ENCODE data around the gene SLC16A4. TPM values are rescaled to one million over a fixed set of nuclear protein-coding genes. Genes with fewer than 3 reads are reported as not detected.

The SLC16A4 gene
- total and polyA plus RNA-seq, 2 experiments from 2014 or later = 10.7 to 16.2 TPM

DNA sequence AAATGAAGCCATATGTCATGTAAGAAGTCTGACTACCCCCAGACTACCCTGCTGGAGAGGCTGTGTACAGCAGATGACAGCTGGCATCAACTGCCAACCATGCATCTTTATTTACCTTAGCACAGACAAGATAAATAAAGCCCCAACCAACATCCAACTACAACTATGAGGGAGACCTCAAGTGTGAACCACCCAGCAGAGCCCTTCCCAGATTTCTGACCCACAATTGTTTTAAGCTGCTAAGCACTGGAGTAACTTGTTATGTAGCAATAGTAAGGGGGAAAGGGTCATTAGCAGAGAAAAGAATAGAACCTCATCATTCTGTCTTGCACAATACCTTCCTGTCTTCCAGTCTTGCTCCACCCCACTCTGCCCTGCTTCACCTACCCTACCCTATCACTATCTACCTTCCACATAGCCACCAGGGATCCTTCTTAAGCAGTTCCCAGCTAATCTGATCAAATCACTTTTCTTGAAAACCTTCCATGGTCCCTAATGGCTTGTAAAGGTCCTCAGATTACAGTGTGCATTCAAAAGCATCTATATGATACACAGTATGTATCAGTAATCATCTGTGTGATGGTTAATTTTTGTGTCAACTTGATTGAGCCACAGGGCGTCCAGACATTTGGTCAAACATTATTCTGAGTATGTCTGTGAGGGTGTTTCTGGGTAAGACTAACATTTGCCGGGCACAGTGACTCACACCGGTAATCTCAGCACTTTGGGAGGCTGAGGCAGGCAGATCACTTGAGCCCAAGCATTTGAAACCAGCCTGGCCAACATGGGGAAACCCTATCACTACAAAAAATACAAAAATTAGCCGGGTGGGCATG, 71.3 kb downstream of the SLC16A4 start:
- 75% methylated on average over 4 of the region's 4 CpGs for WGBS (ENCODE audit: low lambda C conversion rate, missing lambda C conversion rate)
- no peak for DNase-seq (ENCODE audit: low spot score)
- Histone ChIP-seq H3K27ac (peak overlapping the region; percentile 47), H3K4me2 (no peak overlapping the region), H4K20me1 (ENCODE audit: insufficient read depth, poor library complexity, severe bottlenecking) (no peaks in the 10 kb centered on the region), H3K4me1 (ENCODE audit: insufficient read depth) (peaks cover 2% of the 10 kb centered on the region), H2AFZ (no peak overlapping the region), H3K4me3 (no peak overlapping the region), H3K9me2 (replicated peaks; ENCODE audit: insufficient read depth) (no peaks in the 10 kb centered on the region), H3K36me3 (replicated peaks; ENCODE audit: insufficient read depth, low read depth) (no peaks in the 10 kb centered on the region), H3K79me2 (no peaks in the 10 kb centered on the region), H3K27me3 (no peaks in the 10 kb centered on the region), H3K9me3 (ENCODE audit: low read depth) (no peaks in the 10 kb centered on the region)
- no peak for TF ChIP-seq EZH2 (IDR thresholded peaks at IDR 0.05; ENCODE audit: borderline replicate concordance)
- no peak for TF ChIP-seq EZH2phosphoT487 (IDR thresholded peaks at IDR 0.05; ENCODE audit: low read depth, severe bottlenecking, unreplicated experiment)
- TF ChIP-seq, protein P1, sequence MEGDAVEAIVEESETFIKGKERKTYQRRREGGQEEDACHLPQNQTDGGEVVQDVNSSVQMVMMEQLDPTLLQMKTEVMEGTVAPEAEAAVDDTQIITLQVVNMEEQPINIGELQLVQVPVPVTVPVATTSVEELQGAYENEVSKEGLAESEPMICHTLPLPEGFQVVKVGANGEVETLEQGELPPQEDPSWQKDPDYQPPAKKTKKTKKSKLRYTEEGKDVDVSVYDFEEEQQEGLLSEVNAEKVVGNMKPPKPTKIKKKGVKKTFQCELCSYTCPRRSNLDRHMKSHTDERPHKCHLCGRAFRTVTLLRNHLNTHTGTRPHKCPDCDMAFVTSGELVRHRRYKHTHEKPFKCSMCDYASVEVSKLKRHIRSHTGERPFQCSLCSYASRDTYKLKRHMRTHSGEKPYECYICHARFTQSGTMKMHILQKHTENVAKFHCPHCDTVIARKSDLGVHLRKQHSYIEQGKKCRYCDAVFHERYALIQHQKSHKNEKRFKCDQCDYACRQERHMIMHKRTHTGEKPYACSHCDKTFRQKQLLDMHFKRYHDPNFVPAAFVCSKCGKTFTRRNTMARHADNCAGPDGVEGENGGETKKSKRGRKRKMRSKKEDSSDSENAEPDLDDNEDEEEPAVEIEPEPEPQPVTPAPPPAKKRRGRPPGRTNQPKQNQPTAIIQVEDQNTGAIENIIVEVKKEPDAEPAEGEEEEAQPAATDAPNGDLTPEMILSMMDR (IDR thresholded peaks at IDR 0.05; ENCODE audit: poor library complexity) = no peak

DNA sequence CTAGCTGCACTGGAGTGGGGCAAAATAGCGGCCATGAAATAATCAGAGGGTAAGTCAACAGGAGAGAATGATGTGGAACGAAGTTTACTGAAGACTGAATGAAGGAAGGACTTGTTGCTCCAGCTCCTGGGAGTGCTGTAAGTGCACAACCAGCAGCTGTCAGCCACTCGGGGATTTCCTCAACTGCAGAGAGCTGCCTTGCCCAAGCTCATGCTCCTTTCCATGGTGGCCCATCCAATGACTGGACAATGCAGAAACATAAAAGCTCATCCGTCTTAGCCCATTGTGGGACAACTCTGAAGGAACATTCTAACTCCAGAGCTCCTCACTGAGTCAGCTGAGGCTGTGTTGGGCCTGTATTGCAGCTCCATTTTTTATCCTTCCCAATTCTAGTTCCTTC, 72.8 kb downstream of the SLC16A4 start:
- no peak for TF ChIP-seq EZH2 (IDR thresholded peaks at IDR 0.05; ENCODE audit: borderline replicate concordance)
- no peak for TF ChIP-seq EZH2phosphoT487 (IDR thresholded peaks at IDR 0.05; ENCODE audit: low read depth, severe bottlenecking, unreplicated experiment)
- TF ChIP-seq, protein P1 (IDR thresholded peaks at IDR 0.05; ENCODE audit: poor library complexity) = no peak
- Histone ChIP-seq H3K27ac (no peak overlapping the region), H3K4me2 (no peak overlapping the region)

DNA sequence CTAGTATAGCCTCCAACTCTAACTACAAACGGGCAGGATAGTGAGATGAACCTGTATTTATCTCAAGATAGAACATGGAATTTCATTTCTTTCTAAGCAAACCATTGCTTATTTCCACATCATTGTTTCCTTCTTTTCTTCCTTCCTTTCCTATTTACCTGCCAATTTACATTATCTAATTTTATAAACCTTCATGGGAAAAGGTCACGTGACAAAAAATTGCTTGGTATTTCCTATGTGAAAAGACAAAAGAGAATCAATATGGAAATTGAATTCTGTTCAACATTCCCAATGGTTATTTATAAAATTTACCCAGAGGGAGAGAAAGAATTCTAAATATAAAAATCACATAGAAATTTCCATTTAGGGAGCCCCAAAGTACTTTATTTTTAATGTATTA, 74.1 kb downstream of the SLC16A4 start:
- Histone ChIP-seq H3K36me3 (replicated peaks; ENCODE audit: insufficient read depth, low read depth) (no peaks in the 10 kb centered on the region), H3K4me3 (no peak overlapping the region), H4K20me1 (ENCODE audit: insufficient read depth, poor library complexity, severe bottlenecking) (no peaks in the 10 kb centered on the region), H3K4me1 (ENCODE audit: insufficient read depth) (no peaks in the 10 kb centered on the region), H3K27me3 (no peaks in the 10 kb centered on the region), H3K9me3 (ENCODE audit: low read depth) (no peaks in the 10 kb centered on the region), H3K79me2 (no peaks in the 10 kb centered on the region), H3K4me2 (no peak overlapping the region), H3K27ac (no peak overlapping the region), H2AFZ (no peak overlapping the region), H3K9me2 (replicated peaks; ENCODE audit: insufficient read depth) (no peaks in the 10 kb centered on the region)
- DNase-seq (ENCODE audit: low spot score) = no peak
- 92% methylated on average over 2 of the region's 2 CpGs for WGBS (ENCODE audit: low lambda C conversion rate, missing lambda C conversion rate)
- TF ChIP-seq, protein P1 (IDR thresholded peaks at IDR 0.05; ENCODE audit: poor library complexity) = no peak
- TF ChIP-seq EZH2 (IDR thresholded peaks at IDR 0.05; ENCODE audit: borderline replicate concordance) = no peak

More for the DNA sequence above, 72.8 kb downstream of the SLC16A4 start:
- Histone ChIP-seq H3K36me3 (replicated peaks; ENCODE audit: insufficient read depth, low read depth) (no peaks in the 10 kb centered on the region), H3K9me3 (ENCODE audit: low read depth) (no peaks in the 10 kb centered on the region), H3K4me1 (ENCODE audit: insufficient read depth) (no peaks in the 10 kb centered on the region), H4K20me1 (ENCODE audit: insufficient read depth, poor library complexity, severe bottlenecking) (no peaks in the 10 kb centered on the region), H2AFZ (no peak overlapping the region), H3K4me3 (no peak overlapping the region), H3K27me3 (no peaks in the 10 kb centered on the region), H3K9me2 (replicated peaks; ENCODE audit: insufficient read depth) (no peaks in the 10 kb centered on the region), H3K79me2 (no peaks in the 10 kb centered on the region)
- WGBS (ENCODE audit: low lambda C conversion rate, missing lambda C conversion rate) = 86% methylated on average over 4 of the region's 4 CpGs
- DNase-seq (ENCODE audit: low spot score) = no peak

Other genes with a start within 250 kb of the SLC16A4 start
- gene SLC6A17, start 240.5 kb downstream of the SLC16A4 start, total RNA-seq = 0.04 and 0.63 TPM in 2 replicates
- gene SLC6A17, start 240.5 kb downstream of the SLC16A4 start, polyA plus RNA-seq = 0.17 and 0.36 TPM in 2 replicates
- 1.3 and 2.1 TPM in 2 replicates for gene KCNC4, start 180.7 kb downstream of the SLC16A4 start, total RNA-seq
- 4.6 and 4.8 TPM in 2 replicates for gene KCNC4, start 180.7 kb downstream of the SLC16A4 start, polyA plus RNA-seq
- 31.3 and 36.8 TPM in 2 replicates for gene RBM15, start 51.6 kb downstream of the SLC16A4 start, total RNA-seq
- 7.0 and 7.9 TPM in 2 replicates for gene RBM15, start 51.6 kb downstream of the SLC16A4 start, polyA plus RNA-seq
- 45.4 and 57.9 TPM in 2 replicates for gene LAMTOR5, start 16.7 kb upstream of the SLC16A4 start, total RNA-seq
- 157 and 168 TPM in 2 replicates for gene LAMTOR5, start 16.7 kb upstream of the SLC16A4 start, polyA plus RNA-seq
- 8.8 and 9.6 TPM in 2 replicates for gene PROK1, start 60.1 kb upstream of the SLC16A4 start, total RNA-seq
- 9.4 and 11.1 TPM in 2 replicates for gene PROK1, start 60.1 kb upstream of the SLC16A4 start, polyA plus RNA-seq
- gene KCNA10, start 128.1 kb upstream of the SLC16A4 start, total RNA-seq = not detected in 2 replicates
- gene KCNA10, start 128.1 kb upstream of the SLC16A4 start, polyA plus RNA-seq = not detected in 2 replicates
- gene KCNA2, start 215.3 kb upstream of the SLC16A4 start, total RNA-seq = 0.40 TPM in 2 replicates
- 0.80 TPM in 1 of 2 replicates, not detected in the other for gene KCNA2, start 215.3 kb upstream of the SLC16A4 start, polyA plus RNA-seq

Measured in hepatocyte (in vitro differentiated cells).